Kidney (tissue), 14 donors: ENCODE measurements around the gene ANO1. TPM values are rescaled to one million over a fixed set of nuclear protein-coding genes. Genes with fewer than 3 reads are reported as not detected.
A peak's percentile ranks its signal among the peaks of the same experiment; 100 is the strongest.

ENCODE experiments used
- DNase-seq, 5 donors: peaks; one replicate each; pipeline ENCODE4 v3.0.0-alpha.2; 2013 to 2020
- FAIRE-seq: peaks from 2 replicates; lab custom pipeline; 2012; peaks lifted over from hg19 to GRCh38; lab: Jason Lieb, UNC
- H3K27ac ChIP-seq, 2 donors: one replicate each; pipeline ENCODE4 v1.7.0; 2013; ENCODE audit warnings: low read depth in 2 of 2, low read length in 2 of 2, inconsistent platforms in 1 of 2
- H3K27me3 ChIP-seq: one replicate; pipeline ENCODE4 v1.7.1; 2013; ENCODE audit warnings: low read length, inconsistent platforms; ENCODE audit not compliant: control insufficient read depth, insufficient read depth
- H3K36me3 ChIP-seq, 3 donors: one replicate each; pipeline versions ENCODE4 v1.7.0 to v1.7.1; 2013; ENCODE audit warnings: low read length in 3 of 3, control low read depth in 1 of 3, inconsistent platforms in 1 of 3; ENCODE audit not compliant: insufficient read depth in 3 of 3, control insufficient read depth in 2 of 3
- H3K4me1 ChIP-seq, 3 donors: one replicate each; pipeline versions ENCODE4 v1.7.0 to v1.7.1; 2013; ENCODE audit warnings: low read length in 3 of 3, inconsistent platforms in 1 of 3, low read depth in 1 of 3; ENCODE audit not compliant: control insufficient read depth in 2 of 3, insufficient read depth in 2 of 3
- H3K4me3 ChIP-seq, 3 donors: one replicate each; pipeline versions ENCODE4 v1.7.0 to v1.8.1; 2013; ENCODE audit warnings: low read length in 3 of 3, control low read depth in 1 of 3, inconsistent platforms in 1 of 3
- H3K9ac ChIP-seq, 3 donors: one replicate each; pipeline versions ENCODE4 v1.7.0 to v1.7.1; 2013; ENCODE audit warnings: low read length in 3 of 3, control low read depth in 1 of 3, inconsistent platforms in 1 of 3
- H3K9me3 ChIP-seq, 3 donors: one replicate each; pipeline versions ENCODE4 v1.7.0 to v1.7.1; 2013; ENCODE audit warnings: low read length in 3 of 3, control low read depth in 1 of 3, inconsistent platforms in 1 of 3; ENCODE audit not compliant: control insufficient read depth in 2 of 3, insufficient read depth in 1 of 3
- intact Hi-C: fragments of 100-400 bp; cut with DNase I; formaldehyde crosslinking; loops from one replicate; pipeline ENCODE4 v1.11.1; 2022
- polyA plus RNA-seq: library from polyadenylated mRNA; stranded (reverse); fragments of 350-450 nt; fragmentation: Illumina TruSeq; extraction: RNeasy Lipid Tissue Mini Kit (QIAGEN cat#74804); gene quantifications from one replicate; pipeline ENCODE4 v1.2.3, GENCODE V29; 2014; ENCODE audit warnings: low read depth, low replicate concordance; ENCODE audit not compliant: insufficient read depth
- total RNA-seq: library from RNA; stranded (reverse); fragmentation: NEBNext Ultra II Directional; extraction: Animal tissue kit (Norgen Biotek cat#: 25700); gene quantifications from one replicate; pipeline ENCODE4 v1.2.1, GENCODE V29; 2021
- TF ChIP-seq, protein P1 (sequence below): IDR thresholded peaks from 3 replicates; pipeline ENCODE4 v1.5.1; 2012; ENCODE audit warnings: mild to moderate bottlenecking, moderate library complexity, borderline replicate concordance; ENCODE audit not compliant: insufficient read depth; ENCODE audit errors: extremely low read depth
- donor health status: control.
- donor health status: control.
- donor health status: control.
- donor health status: control.
- donor health status: control.
- donor health status: DM: yes; HTN: yes; CAD: no.
- donor health status: Normal renal cell carcinoma (clear cell type).

The ANO1 gene
- total and polyA plus RNA-seq, 2 donors from 2014 or later: 2.0 to 15.1 TPM

DNA sequence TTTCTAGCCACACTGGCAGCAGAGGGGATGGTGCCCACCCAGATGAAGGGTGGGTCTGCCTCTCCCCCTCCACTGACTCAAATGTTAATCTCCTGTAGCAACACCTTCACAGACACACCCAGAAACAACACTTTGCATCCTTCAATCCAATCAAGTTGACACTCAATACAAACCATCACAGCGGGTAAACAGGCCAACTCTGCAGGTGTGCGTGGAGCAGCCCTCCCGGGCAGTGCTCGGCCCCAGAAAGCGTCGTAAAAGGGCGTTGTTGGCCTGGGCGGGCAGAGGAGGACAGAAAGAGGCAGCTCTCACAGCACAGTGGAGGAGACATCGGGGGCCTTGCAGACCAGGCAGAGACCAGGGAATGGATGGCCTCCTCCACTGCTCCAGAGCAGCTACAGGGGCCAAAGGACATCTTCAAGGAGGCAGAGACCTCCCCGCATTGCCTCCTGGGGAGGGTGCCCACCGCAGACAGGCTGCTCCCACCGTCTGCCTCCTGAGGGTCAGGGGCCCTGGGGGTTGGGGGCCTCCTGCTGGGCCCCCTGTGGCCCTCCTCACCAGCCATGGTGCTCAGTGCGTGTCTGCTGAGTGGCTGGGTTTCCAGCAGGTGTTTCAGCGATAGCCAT is 68.9 kb downstream of the ANO1 start:
- H3K36me3 ChIP-seq: no peaks in the 10 kb centered on the region
- H3K9me3 ChIP-seq: no peaks in the 10 kb centered on the region
- H3K4me3 ChIP-seq: no peak overlapping the region
- no peak for DNase-seq
- H3K27me3 ChIP-seq: no peaks in the 10 kb centered on the region
- TF ChIP-seq, protein P1, sequence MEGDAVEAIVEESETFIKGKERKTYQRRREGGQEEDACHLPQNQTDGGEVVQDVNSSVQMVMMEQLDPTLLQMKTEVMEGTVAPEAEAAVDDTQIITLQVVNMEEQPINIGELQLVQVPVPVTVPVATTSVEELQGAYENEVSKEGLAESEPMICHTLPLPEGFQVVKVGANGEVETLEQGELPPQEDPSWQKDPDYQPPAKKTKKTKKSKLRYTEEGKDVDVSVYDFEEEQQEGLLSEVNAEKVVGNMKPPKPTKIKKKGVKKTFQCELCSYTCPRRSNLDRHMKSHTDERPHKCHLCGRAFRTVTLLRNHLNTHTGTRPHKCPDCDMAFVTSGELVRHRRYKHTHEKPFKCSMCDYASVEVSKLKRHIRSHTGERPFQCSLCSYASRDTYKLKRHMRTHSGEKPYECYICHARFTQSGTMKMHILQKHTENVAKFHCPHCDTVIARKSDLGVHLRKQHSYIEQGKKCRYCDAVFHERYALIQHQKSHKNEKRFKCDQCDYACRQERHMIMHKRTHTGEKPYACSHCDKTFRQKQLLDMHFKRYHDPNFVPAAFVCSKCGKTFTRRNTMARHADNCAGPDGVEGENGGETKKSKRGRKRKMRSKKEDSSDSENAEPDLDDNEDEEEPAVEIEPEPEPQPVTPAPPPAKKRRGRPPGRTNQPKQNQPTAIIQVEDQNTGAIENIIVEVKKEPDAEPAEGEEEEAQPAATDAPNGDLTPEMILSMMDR: no peak
- H3K4me1 ChIP-seq: no peaks in the 10 kb centered on the region
- H3K27ac ChIP-seq: no peak overlapping the region
- intact Hi-C loops: no loop called here
- H3K9ac ChIP-seq: no peak overlapping the region
- no peak for FAIRE-seq

- no peaks in the 10 kb centered on the region for H3K4me1 ChIP-seq
- intact Hi-C loops: no loop called here
- TF ChIP-seq, protein P1: no peak
- no peaks in the 10 kb centered on the region for H3K9me3 ChIP-seq
- FAIRE-seq: no peak
- no peaks in the 10 kb centered on the region for H3K36me3 ChIP-seq
- peak in 3 of 5 donors; percentile 44 to 65 (median 57) for DNase-seq
- H3K9ac ChIP-seq: no peak overlapping the region
- no peak overlapping the region for H3K4me3 ChIP-seq
- H3K27me3 ChIP-seq: no peaks in the 10 kb centered on the region
- no peak overlapping the region for H3K27ac ChIP-seq
These were observed 69.6 kb downstream of the ANO1 start for GRCh38 chr11:70147668-70148067.

DNA sequence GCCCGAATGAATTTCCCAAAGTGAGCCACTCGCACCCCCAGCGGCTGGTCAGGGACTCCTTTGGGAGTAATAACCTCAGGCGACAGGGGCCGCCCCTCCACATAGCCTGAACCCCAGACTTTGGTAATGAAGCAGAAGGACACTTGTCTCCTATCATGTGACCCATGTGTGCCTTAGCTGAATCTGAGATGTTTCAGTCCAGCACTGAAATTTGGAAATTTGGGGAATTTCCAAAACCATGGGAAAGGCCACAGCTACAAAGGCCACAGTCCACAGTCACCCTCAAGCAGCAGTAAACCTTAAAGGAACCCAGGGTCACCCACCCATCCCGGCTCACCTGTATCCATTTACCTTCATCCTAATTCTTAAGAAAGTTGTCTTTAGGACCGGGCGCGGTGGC is 73.6 kb downstream of the ANO1 start:
- DNase-seq (no peak), FAIRE-seq (no peak)
- no peak overlapping the region for H3K9ac ChIP-seq
- H3K4me1 ChIP-seq: no peaks in the 10 kb centered on the region
- intact Hi-C loops: no loop called here
- no peaks in the 10 kb centered on the region for H3K36me3 ChIP-seq
- no peak overlapping the region for H3K27ac ChIP-seq
- peaks cover 0 to 5% (median 0%) of the 10 kb centered on the region in 3 donors for H3K9me3 ChIP-seq
- H3K4me3 ChIP-seq: no peak overlapping the region
- H3K27me3 ChIP-seq: no peaks in the 10 kb centered on the region
- TF ChIP-seq, protein P1: no peak

- TF ChIP-seq, protein P1: no peak
- Histone ChIP-seq H3K4me1 (no peaks in the 10 kb centered on the region), H3K27ac (no peak overlapping the region), H3K36me3 (no peaks in the 10 kb centered on the region), H3K9ac (no peak overlapping the region), H3K4me3 (no peak overlapping the region), H3K27me3 (no peaks in the 10 kb centered on the region), H3K9me3 (peaks cover 0 to 5% (median 0%) of the 10 kb centered on the region in 3 donors)
- DNase-seq (no peak), FAIRE-seq (no peak)
- intact Hi-C loops: no loop called here
These were observed 75.1 kb downstream of the ANO1 start for GRCh38 chr11:70153133-70153727.
